OCI-LY7 (cell line): Measurements from ENCODE around the gene ZMYND19.

Experiments used
- CTCF ChIP-seq: fragments of 200-600 bp; sonication (generic); conservative IDR thresholded peaks from 2 replicates; pipeline ENCODE4 v1.5.1; 2014; ENCODE audit warnings: mild to moderate bottlenecking, antibody characterized with exemption, low read length, moderate library complexity, mixed read lengths
- EZH2phosphoT487 ChIP-seq: fragments of 200-600 bp; sonication (generic); IDR thresholded peaks from 2 replicates; pipeline ENCODE4 v1.6.1; 2018; ENCODE audit warnings: low read depth, borderline replicate concordance, mild to moderate bottlenecking, mixed run types, antibody characterized with exemption, low read length, moderate library complexity, mixed read lengths

GRCh38 chr9:137620581-137620980, 30.3 kb upstream of the ZMYND19 start:
- TF ChIP-seq CTCF, result no peak
- no peak for TF ChIP-seq EZH2phosphoT487
